ENCODE data around the gene JAKMIP2.

DNA sequence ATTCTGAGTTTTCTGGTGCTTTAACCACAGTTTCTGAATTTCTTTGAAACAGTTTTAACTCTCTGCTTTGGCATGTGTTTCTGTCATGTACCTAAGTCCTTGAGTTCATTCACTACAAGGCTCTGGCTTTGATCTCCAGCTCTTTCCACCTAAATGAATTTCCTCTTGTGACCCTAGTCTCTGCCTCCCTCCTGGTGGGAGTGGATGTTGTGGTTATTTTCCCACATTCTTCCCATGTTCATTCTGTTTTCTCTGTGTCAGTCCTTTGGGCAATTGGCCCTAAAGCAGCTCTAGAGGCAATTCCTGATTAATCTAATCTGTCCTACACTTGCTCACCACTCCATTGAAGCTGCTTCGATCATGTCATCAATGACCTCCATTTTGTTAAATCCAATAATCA is 244.3 kb downstream of the JAKMIP2 start:
- TF ChIP-seq POLR2A (IDR thresholded peaks at IDR 0.05; ENCODE audit: low read length) (no peak), GATA1 (IDR thresholded peaks at IDR 0.05; ENCODE audit: low read depth, low read length) (no peak)
